Activated CD4-positive, alpha-beta T cell treated with anti-CD3 and anti-CD28 coated beads for 1 hour (primary cell): ENCODE data around the gene KCNJ6.
"Not testable (repeated sequence)": the region's sequence is repeated elsewhere in the genome, so short reads cannot be mapped to it uniquely, and the experiment has no call there.

Source experiments
- DNase-seq: peaks from one replicate; pipeline ENCODE4 v3.0.0-alpha.2; 2020

KCNJ6 gene

GRCh38 chr21:37669249-37669648, 247.0 kb downstream of the KCNJ6 start:
- no peak for DNase-seq

- no peak for DNase-seq
Measured at GRCh38 chr21:37668462-37669239, 247.6 kb downstream of the KCNJ6 start.

- no peak for DNase-seq
Measured at GRCh38 chr21:37667380-37667779, 248.9 kb downstream of the KCNJ6 start.

- DNase-seq, result no peak
Measured at GRCh38 chr21:37665230-37666024, 250.8 kb downstream of the KCNJ6 start.

- DNase-seq, result not testable (repeated sequence)
Measured at GRCh38 chr21:37662227-37662626, 254.0 kb downstream of the KCNJ6 start.

GRCh38 chr21:37660709-37661108, 255.5 kb downstream of the KCNJ6 start:
- DNase-seq, result no peak

- no peak for DNase-seq
Measured at GRCh38 chr21:37659874-37660273, 256.4 kb downstream of the KCNJ6 start.

- DNase-seq, result no peak
Measured at GRCh38 chr21:37658817-37659458, 257.3 kb downstream of the KCNJ6 start.

GRCh38 chr21:37658121-37658816, 258.0 kb downstream of the KCNJ6 start:
- DNase-seq, result no peak

GRCh38 chr21:37656899-37657298, 259.4 kb downstream of the KCNJ6 start:
- no peak for DNase-seq

GRCh38 chr21:37655611-37656300, 260.5 kb downstream of the KCNJ6 start:
- no peak for DNase-seq

GRCh38 chr21:37654596-37654995, 261.7 kb downstream of the KCNJ6 start:
- no peak for DNase-seq

GRCh38 chr21:37653201-37653600, 263.1 kb downstream of the KCNJ6 start:
- DNase-seq, result no peak

GRCh38 chr21:37647781-37648180, 268.5 kb downstream of the KCNJ6 start:
- no peak for DNase-seq

- DNase-seq, result not testable (repeated sequence)
Measured at GRCh38 chr21:37646761-37647160, 269.5 kb downstream of the KCNJ6 start.

GRCh38 chr21:37645848-37646247, 270.4 kb downstream of the KCNJ6 start:
- DNase-seq, result no peak

- no peak for DNase-seq
Measured at GRCh38 chr21:37644636-37645035, 271.6 kb downstream of the KCNJ6 start.

GRCh38 chr21:37643862-37644261, 272.4 kb downstream of the KCNJ6 start:
- not testable (repeated sequence) for DNase-seq

GRCh38 chr21:37642493-37642892, 273.8 kb downstream of the KCNJ6 start:
- DNase-seq, result no peak

- DNase-seq, result no peak
Measured at GRCh38 chr21:37639756-37640155, 276.5 kb downstream of the KCNJ6 start.

GRCh38 chr21:37636152-37636860, 280.0 kb downstream of the KCNJ6 start:
- DNase-seq, result no peak
